ENCODE results near the gene CRLF1.

CRLF1 gene

DNA sequence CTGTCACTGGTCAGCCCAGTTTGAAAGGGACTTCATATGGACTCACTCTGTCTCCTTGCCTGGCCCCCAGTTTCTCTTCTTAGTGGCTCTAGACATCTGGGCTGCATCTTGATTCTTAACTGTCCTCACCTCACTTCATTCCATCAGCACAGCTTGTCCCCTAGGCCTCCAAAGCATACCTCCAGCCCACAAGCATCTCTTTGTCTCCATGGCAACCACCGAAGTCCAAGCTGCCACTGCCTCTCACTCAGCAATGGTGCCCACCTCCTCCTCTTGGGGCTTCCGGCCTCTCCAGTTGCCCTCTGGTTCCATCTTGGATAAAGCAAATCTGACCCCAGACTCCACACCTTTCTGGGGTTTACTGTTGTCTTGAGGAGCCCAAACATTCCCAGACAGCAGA, 20.3 kb upstream of the CRLF1 start:
- no peak for DNase-seq (ENCODE audit: low spot score)
- Histone ChIP-seq H3K27ac (no peak overlapping the region), H3K4me3 (no peak overlapping the region)
- TF ChIP-seq, protein P1, sequence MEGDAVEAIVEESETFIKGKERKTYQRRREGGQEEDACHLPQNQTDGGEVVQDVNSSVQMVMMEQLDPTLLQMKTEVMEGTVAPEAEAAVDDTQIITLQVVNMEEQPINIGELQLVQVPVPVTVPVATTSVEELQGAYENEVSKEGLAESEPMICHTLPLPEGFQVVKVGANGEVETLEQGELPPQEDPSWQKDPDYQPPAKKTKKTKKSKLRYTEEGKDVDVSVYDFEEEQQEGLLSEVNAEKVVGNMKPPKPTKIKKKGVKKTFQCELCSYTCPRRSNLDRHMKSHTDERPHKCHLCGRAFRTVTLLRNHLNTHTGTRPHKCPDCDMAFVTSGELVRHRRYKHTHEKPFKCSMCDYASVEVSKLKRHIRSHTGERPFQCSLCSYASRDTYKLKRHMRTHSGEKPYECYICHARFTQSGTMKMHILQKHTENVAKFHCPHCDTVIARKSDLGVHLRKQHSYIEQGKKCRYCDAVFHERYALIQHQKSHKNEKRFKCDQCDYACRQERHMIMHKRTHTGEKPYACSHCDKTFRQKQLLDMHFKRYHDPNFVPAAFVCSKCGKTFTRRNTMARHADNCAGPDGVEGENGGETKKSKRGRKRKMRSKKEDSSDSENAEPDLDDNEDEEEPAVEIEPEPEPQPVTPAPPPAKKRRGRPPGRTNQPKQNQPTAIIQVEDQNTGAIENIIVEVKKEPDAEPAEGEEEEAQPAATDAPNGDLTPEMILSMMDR (IDR thresholded peaks at IDR 0.05), result no peak

DNA sequence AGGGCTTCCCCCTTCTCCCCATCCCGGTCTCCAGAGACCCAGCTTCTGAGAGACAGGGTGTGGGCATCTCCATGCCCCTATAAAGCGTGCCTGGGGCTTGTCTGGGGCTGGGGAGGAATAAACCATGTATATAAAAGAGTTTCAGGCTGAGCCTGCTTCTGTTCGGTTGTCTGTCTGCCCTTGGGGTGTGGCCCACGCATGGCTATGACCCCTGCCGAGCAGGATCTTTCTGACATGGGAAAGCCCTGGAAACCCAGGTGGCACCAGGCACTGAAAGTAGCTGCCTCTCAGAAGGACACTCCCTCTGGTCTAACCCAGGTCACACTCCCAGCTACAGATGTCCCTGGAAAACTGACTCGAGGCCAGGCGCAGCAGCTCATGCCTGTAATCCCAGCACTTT, 14.3 kb upstream of the CRLF1 start:
- no peak for DNase-seq (ENCODE audit: low spot score)
- Histone ChIP-seq H3K27ac (no peak overlapping the region), H3K4me3 (no peak overlapping the region)
- TF ChIP-seq, protein P1 (IDR thresholded peaks at IDR 0.05), result no peak

DNA sequence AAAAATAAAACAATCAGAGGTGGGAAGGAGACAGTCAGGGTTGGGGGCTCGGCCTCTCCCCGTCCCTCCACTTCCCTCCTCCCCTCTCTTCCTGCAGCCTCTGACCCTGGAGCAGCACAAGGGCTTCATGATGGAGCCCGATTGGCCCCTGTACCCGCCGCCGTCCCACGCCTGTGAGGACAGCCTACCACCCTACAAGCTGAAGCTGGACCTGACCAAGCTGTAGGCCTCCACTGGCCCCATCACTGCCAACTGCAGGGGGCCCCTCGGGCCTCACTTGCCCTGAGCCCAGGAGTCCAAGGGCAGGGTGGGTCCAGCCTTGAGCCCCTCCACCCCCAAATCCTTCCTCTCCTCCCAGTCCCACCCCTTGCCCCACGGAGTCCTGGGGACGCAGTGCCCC, 13.7 kb upstream of the CRLF1 start:
- H3K27ac ChIP-seq, result no peak overlapping the region
- no peak overlapping the region for H3K4me3 ChIP-seq
- TF ChIP-seq, protein P1 (IDR thresholded peaks at IDR 0.05), result no peak
- no peak for DNase-seq (ENCODE audit: low spot score)

DNA sequence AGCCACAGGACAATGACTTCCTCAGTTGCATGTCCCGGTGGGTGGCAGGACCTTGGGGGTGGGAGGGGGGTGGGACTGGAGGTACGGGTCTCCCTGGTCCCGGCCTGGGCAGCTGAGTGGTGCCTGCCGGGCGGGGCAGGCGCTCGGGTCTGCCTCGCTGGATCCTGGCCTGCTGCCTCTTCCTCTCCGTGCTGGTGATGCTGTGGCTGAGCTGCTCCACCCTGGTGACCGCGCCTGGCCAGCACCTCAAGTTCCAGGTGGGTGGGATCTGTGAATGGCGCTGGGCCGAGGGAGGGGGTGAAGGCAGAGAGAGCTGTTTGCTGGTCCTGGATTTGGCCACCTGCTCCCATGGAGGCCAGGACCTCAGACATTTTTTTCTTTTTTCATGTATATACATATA, 11.6 kb upstream of the CRLF1 start:
- no peak for DNase-seq (ENCODE audit: low spot score)
- TF ChIP-seq, protein P1 (IDR thresholded peaks at IDR 0.05), result no peak
- Histone ChIP-seq H3K4me3 (no peak overlapping the region), H3K27ac (no peak overlapping the region)

DNA sequence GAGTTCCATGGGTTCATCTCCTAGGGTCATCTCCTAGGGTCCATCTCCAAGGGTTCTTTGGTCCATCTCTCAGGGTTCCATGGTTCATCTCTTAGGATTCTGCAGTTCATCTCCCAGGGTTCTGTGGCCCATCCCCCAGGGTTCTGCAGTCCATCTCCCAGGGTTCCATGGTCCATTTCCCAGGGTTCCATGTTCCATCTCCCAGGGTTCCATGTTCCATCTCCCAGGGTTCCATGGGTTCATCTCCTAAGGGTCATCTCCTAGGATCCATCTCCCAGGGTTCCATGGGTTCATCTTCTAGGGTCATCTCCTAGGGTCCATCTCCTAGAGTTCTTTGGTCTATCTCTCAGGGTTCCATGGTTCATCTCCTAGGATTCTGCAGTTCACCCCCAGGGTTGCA, 11.0 kb upstream of the CRLF1 start:
- Histone ChIP-seq H3K27ac (no peak overlapping the region), H3K4me3 (no peak overlapping the region)
- TF ChIP-seq, protein P1 (IDR thresholded peaks at IDR 0.05), result no peak
- no peak for DNase-seq (ENCODE audit: low spot score)

DNA sequence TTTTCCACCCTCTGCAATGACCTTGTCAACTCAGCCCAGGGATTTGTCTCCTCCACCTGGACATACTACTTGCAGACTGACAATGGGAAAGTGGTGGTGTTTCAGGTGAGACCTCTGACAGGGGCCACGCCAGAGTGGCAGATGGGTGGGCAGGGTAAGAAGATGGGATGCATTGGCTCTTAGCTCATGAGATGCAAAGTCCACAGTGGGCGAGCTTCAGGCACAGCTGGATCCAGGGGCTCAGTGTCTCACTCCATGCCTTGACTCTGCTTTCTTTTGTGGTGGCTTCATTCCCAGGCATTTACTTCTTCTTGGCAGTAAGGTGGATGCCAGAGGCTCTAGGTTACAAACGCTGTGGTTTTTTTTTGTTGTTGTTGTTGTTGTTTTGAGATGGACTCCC, 9.4 kb upstream of the CRLF1 start:
- TF ChIP-seq, protein P1 (IDR thresholded peaks at IDR 0.05), result no peak
- DNase-seq (ENCODE audit: low spot score), result no peak
- H3K27ac ChIP-seq, result no peak overlapping the region
- no peak overlapping the region for H3K4me3 ChIP-seq

DNA sequence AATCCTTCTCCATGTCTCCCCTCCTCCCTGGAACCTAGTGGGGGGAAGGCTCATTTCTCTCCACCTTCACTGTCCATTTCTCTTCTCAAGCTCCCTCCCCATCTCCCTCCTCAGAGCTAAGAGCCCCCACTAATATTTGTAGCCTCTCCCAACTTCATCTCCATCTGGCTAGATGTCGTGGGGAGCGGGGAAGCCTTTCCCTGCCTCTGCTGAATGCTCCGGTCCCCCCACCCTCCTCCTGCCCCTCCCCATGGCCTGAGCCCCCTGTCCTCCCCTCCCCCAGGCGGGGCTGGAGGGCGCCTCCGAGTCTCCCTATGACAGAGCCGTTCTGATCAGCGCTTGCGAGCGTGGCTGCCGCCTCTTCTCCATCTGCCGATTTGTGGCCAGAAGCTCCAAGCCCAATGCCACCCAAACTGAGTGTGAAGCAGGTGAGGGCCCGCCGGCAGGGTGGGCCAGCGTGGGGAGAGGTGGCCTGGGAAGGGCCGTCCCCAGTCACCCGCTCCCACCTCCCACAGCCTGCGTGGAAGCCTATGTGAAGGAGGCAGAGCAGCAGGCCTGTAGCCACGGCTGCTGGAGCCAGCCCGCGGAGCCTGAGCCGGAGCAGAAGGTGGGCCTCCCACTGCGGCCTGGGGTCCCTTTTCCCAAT, 7.1 kb upstream of the CRLF1 start:
- peak overlapping the region; percentile 83 for H3K4me3 ChIP-seq
- DNase-seq (ENCODE audit: low spot score), result no peak
- no peak overlapping the region for H3K27ac ChIP-seq
- TF ChIP-seq, protein P1 (IDR thresholded peaks at IDR 0.05), result no peak

Measured in coronary artery (tissue), 2 donors.